A549 (cell line): ENCODE measurements around the gene OSBPL3. TPM values are rescaled to one million over a fixed set of nuclear protein-coding genes. Genes with fewer than 3 reads are reported as not detected.

Experiments
- ATAC-seq, 2 experiments: fragments of 200-7000 bp in 1 of 2; fragments of >200 bp in 1 of 2; cut with Nextera tagmentation in 1 of 2; cut with Tn5 transposase in 1 of 2; 3 replicates each; pipeline versions ENCODE4 v1.8.0 to v1.9.1; 2018 to 2020; ENCODE audit warnings: mild to moderate bottlenecking in 1 of 2, moderate library complexity in 1 of 2
- CTCF ChIA-PET: fragments of 300-600 bp; sonication (Branson Sonifier 250); formaldehyde crosslinking; extraction: SDS; loops from one replicate; lab custom pipeline; 2021; ENCODE audit warnings: antibody characterized with exemption, inconsistent platforms; lab: Yijun Ruan, JAX
- POLR2A ChIA-PET: fragments of 350-600 bp; formaldehyde crosslinking; extraction: SDS; loops from one replicate; lab custom pipeline; 2021; ENCODE audit warnings: antibody characterized with exemption, inconsistent platforms; lab: Yijun Ruan, JAX
- DNase-seq, 2 experiments: peaks; one replicate each; pipeline versions ENCODE4 v3.0.0 to v3.0.0-alpha.2; 2011 to 2016; ENCODE audit warnings: low read depth in 1 of 2, low spot score in 1 of 2
- FAIRE-seq: peaks from 2 replicates; lab custom pipeline; 2011; peaks lifted over from hg19 to GRCh38; lab: Jason Lieb, UNC
- H3K27ac ChIP-seq, 2 experiments: fragments of >200 bp; sonication (Bioruptor Twin); formaldehyde crosslinking; 3 replicates each; pipeline ENCODE4 v1.5.1; 2016 to 2017
- H3K4me1 ChIP-seq: fragments of >200 bp; sonication (Bioruptor Twin); formaldehyde crosslinking; 3 replicates; pipeline ENCODE4 v1.6.1; 2016
- H3K4me2 ChIP-seq: fragments of >200 bp; sonication (Bioruptor Twin); formaldehyde crosslinking; 3 replicates; pipeline ENCODE4 v1.6.1; 2016
- H3K4me3 ChIP-seq: fragments of >200 bp; sonication (Bioruptor Twin); formaldehyde crosslinking; 3 replicates; pipeline ENCODE4 v1.5.1; 2016
- H3K9me3 ChIP-seq: fragments of >200 bp; sonication (Bioruptor Twin); formaldehyde crosslinking; 3 replicates; pipeline ENCODE4 v1.6.1; 2016
- BHLHE40 ChIP-seq: IDR thresholded peaks from 2 replicates; pipeline ENCODE4 v1.6.1; 2012; ENCODE audit warnings: low read depth, low read length, inconsistent platforms
- CBX8 ChIP-seq: fragments of 200-600 bp; sonication (generic); IDR thresholded peaks from 2 replicates; pipeline ENCODE4 v1.6.1; 2016
- CEBPB ChIP-seq, 2 experiments: fragments of >200 bp in 1 of 2; sonication (Bioruptor Twin) in 1 of 2; formaldehyde crosslinking in 1 of 2; IDR thresholded peaks; 2 replicates each; pipeline ENCODE4 v1.6.1; 2012 to 2016
- EHF ChIP-seq: fragments of 250-450 bp; sonication (Bioruptor Pico); IDR thresholded peaks from 2 replicates; pipeline ENCODE4 v1.5.0; 2020; ENCODE audit warnings: mild to moderate bottlenecking
- FOSL2 ChIP-seq, 2 experiments: fragments of 450-650 bp in 1 of 2; fragments of >200 bp in 1 of 2; sonication (Bioruptor Twin) in 1 of 2; formaldehyde crosslinking; IDR thresholded peaks; 2 replicates each; pipeline versions ENCODE4 v1.5.0 to v1.6.1; 2016 to 2020; ENCODE audit warnings: mild to moderate bottlenecking in 1 of 2, moderate library complexity in 1 of 2
- FOXS1 ChIP-seq: fragments of 250-450 bp; sonication (Bioruptor Pico); IDR thresholded peaks from 2 replicates; pipeline ENCODE4 v1.5.0; 2020; ENCODE audit warnings: mild to moderate bottlenecking, moderate library complexity
- HDAC2 ChIP-seq: fragments of 200-600 bp; sonication (generic); IDR thresholded peaks from 2 replicates; pipeline ENCODE4 v1.6.1; 2016
- HMGXB4 ChIP-seq: fragments of 250-450 bp; sonication (Bioruptor Pico); IDR thresholded peaks from 2 replicates; pipeline ENCODE4 v1.5.0; 2021; ENCODE audit warnings: mild to moderate bottlenecking, moderate library complexity, borderline replicate concordance
- HOXA7 ChIP-seq: fragments of 250-450 bp; sonication (Bioruptor Pico); IDR thresholded peaks from 2 replicates; pipeline ENCODE4 v1.5.0; 2020; ENCODE audit warnings: mild to moderate bottlenecking, moderate library complexity
- HOXB13 ChIP-seq: fragments of 250-450 bp; sonication (Bioruptor Pico); IDR thresholded peaks from 2 replicates; pipeline ENCODE4 v1.5.0; 2020; ENCODE audit warnings: low read depth, mild to moderate bottlenecking, moderate library complexity
- JUN ChIP-seq, 2 experiments: fragments of >200 bp; sonication (Bioruptor Twin); formaldehyde crosslinking; IDR thresholded peaks; 2 replicates in 1 of 2; 3 replicates in 1 of 2; pipeline ENCODE4 v1.6.1; 2016 to 2017
- JUNB ChIP-seq: fragments of >200 bp; sonication (Bioruptor Twin); formaldehyde crosslinking; IDR thresholded peaks from 2 replicates; pipeline ENCODE4 v1.6.1; 2016
- MAZ ChIP-seq: fragments of 150-350 bp; IDR thresholded peaks from 2 replicates; pipeline ENCODE4 v1.6.1; 2014; ENCODE audit warnings: antibody characterized with exemption, low read depth, low read length, borderline replicate concordance
- MYC ChIP-seq: IDR thresholded peaks from 2 replicates; pipeline ENCODE4 v1.6.1; 2012; ENCODE audit warnings: mild to moderate bottlenecking, inconsistent platforms, low read length, improper control_type of control experiment, borderline replicate concordance
- NPAS2 ChIP-seq: fragments of 250-450 bp; sonication (Bioruptor Pico); IDR thresholded peaks from 2 replicates; pipeline ENCODE4 v1.8.0; 2022; ENCODE audit warnings: mild to moderate bottlenecking, moderate library complexity, borderline replicate concordance
- PHF8 ChIP-seq: fragments of 200-600 bp; sonication (generic); IDR thresholded peaks from 2 replicates; pipeline ENCODE4 v1.6.1; 2016; ENCODE audit warnings: low read depth, mild to moderate bottlenecking, antibody characterized with exemption, moderate library complexity, borderline replicate concordance
- RAD21 ChIP-seq, 2 experiments: fragments of >200 bp in 1 of 2; sonication (Bioruptor Twin) in 1 of 2; formaldehyde crosslinking in 1 of 2; IDR thresholded peaks in 1 of 2; conservative IDR thresholded peaks in 1 of 2; 2 replicates in 1 of 2; 3 replicates in 1 of 2; pipeline ENCODE4 v1.6.1; 2012 to 2018; ENCODE audit warnings: inconsistent platforms in 1 of 2
- RARB ChIP-seq: fragments of 250-450 bp; sonication (Bioruptor Pico); IDR thresholded peaks from 2 replicates; pipeline ENCODE4 v1.8.0; 2021; ENCODE audit warnings: mild to moderate bottlenecking, moderate library complexity
- SMC3 ChIP-seq: fragments of >200 bp; sonication (Bioruptor Twin); formaldehyde crosslinking; IDR thresholded peaks from 3 replicates; pipeline ENCODE4 v1.6.1; 2018; ENCODE audit warnings: inconsistent platforms
- TP53 ChIP-seq: fragments of 250-450 bp; sonication (Bioruptor Pico); IDR thresholded peaks from 2 replicates; pipeline ENCODE4 v1.5.0; 2021; ENCODE audit warnings: mild to moderate bottlenecking, moderate library complexity
- ZFP36 ChIP-seq: fragments of 450-650 bp; IDR thresholded peaks from 2 replicates; pipeline ENCODE4 v1.6.1; 2014; ENCODE audit warnings: borderline replicate concordance; ENCODE audit not compliant: partially characterized antibody
- ZSCAN20 ChIP-seq: fragments of 250-450 bp; sonication (Bioruptor Pico); IDR thresholded peaks from 2 replicates; pipeline ENCODE4 v1.8.0; 2022; ENCODE audit warnings: mild to moderate bottlenecking, moderate library complexity
- WGBS: methylation state at CpG from one replicate; pipeline ENCODE4 v1.1.6; 2017; ENCODE audit errors: missing lambda C conversion rate; 5-methylcytosine and 5-hydroxymethylcytosine counted together
- polyA plus RNA-seq, 4 experiments: library from polyadenylated mRNA; depleted of rRNA in 3 of 4; stranded (reverse); fragments of >200 nt; fragmentation: RNase III in 1 of 4; extraction: RNeasy Plus Mini Kit Qiagen cat#74134 plus additional on column Dnase treatment in 1 of 4; gene quantifications; 2 replicates in 3 of 4; 3 replicates in 1 of 4; pipeline ENCODE4 v1.2.3, GENCODE V29; 2011 to 2017
- TF ChIP-seq, protein P1 (sequence below): fragments of >200 bp; sonication (Bioruptor Twin); formaldehyde crosslinking; IDR thresholded peaks from 2 replicates; pipeline ENCODE4 v1.6.1; 2016
- TF ChIP-seq, protein P2 (sequence below): IDR thresholded peaks from 2 replicates; pipeline ENCODE4 v1.6.1; 2012
- TF ChIP-seq, protein P3 (sequence below): fragments of 250-450 bp; sonication (Bioruptor Pico); IDR thresholded peaks from 2 replicates; pipeline ENCODE4 v1.5.0; 2020; ENCODE audit warnings: low read depth, mild to moderate bottlenecking, moderate library complexity
- TF ChIP-seq, protein P4 (sequence below): fragments of >200 bp; sonication (Bioruptor Twin); formaldehyde crosslinking; IDR thresholded peaks from 3 replicates; pipeline ENCODE4 v1.5.1; 2016
- TF ChIP-seq, protein P5 (sequence below): IDR thresholded peaks from 2 replicates; pipeline ENCODE4 v1.6.1; 2012
- TF ChIP-seq, protein P6 (sequence below): IDR thresholded peaks from 2 replicates; pipeline ENCODE4 v1.6.1; 2012; ENCODE audit warnings: low read depth, borderline replicate concordance

The OSBPL3 gene
- polyA plus RNA-seq, 2 of the 4 experiments (the other 2 are of a cell fraction) = 10.9 to 17.4 TPM

- H3K4me3 ChIP-seq = no peak overlapping the region
- ChIA-PET CTCF (interaction anchor here (0.7 to 1.5 kb wide), 3 partner anchors 65 to 214 kb away, joined by 3 to 5 read pairs (median 3); no protein-coding TSS in a partner anchor), POLR2A (no interaction called here)
- 0 out of 6 replicates have a peak, but pooled peaks of 1 of the 2 experiments have one; percentile 45 for ATAC-seq
- H3K27ac ChIP-seq = no peak overlapping the region
- H3K4me1 ChIP-seq = peaks cover 15% of the 10 kb centered on the region
- FAIRE-seq = no peak
- H3K4me2 ChIP-seq = no peak overlapping the region
- TF ChIP-seq, protein P1, sequence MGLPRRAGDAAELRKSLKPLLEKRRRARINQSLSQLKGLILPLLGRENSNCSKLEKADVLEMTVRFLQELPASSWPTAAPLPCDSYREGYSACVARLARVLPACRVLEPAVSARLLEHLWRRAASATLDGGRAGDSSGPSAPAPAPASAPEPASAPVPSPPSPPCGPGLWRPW = no peak
- no peak for TF ChIP-seq MYC
- TF ChIP-seq RAD21 (conservative IDR thresholded peaks at IDR 0.05 in 1 of 2, IDR thresholded peaks at IDR 0.05 in 1 of 2) = no peak
- TF ChIP-seq CBX8 = no peak
- no peak for TF ChIP-seq PHF8
- no peak for TF ChIP-seq NPAS2 (CRISPR knock-in tag)
- no peak for TF ChIP-seq TP53 (CRISPR knock-in tag)
- no peak for TF ChIP-seq HMGXB4 (CRISPR knock-in tag)
- TF ChIP-seq, protein P2, sequence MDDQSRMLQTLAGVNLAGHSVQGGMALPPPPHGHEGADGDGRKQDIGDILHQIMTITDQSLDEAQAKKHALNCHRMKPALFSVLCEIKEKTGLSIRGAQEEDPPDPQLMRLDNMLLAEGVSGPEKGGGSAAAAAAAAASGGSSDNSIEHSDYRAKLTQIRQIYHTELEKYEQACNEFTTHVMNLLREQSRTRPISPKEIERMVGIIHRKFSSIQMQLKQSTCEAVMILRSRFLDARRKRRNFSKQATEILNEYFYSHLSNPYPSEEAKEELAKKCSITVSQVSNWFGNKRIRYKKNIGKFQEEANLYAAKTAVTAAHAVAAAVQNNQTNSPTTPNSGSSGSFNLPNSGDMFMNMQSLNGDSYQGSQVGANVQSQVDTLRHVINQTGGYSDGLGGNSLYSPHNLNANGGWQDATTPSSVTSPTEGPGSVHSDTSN = no peak
- no peak for TF ChIP-seq JUN (IDR thresholded peaks at IDR 0.05)
- TF ChIP-seq BHLHE40 = no peak
- no peak for TF ChIP-seq HOXA7 (CRISPR knock-in tag)
- no peak for TF ChIP-seq SMC3
- TF ChIP-seq ZFP36 = no peak
- TF ChIP-seq HDAC2 = no peak
- H3K9me3 ChIP-seq = no peaks in the 10 kb centered on the region
- no peak for DNase-seq
- WGBS = 100% methylated on average over 2 of the region's 2 CpGs
Measured at GRCh38 chr7:24885305-24885704, 94.7 kb downstream of the OSBPL3 start.

- H3K4me1 ChIP-seq = peaks cover 15% of the 10 kb centered on the region
- CTCF ChIA-PET = interaction anchor here (0.7 to 2.3 kb wide), 5 partner anchors 11 to 214 kb away, joined by 3 to 7 read pairs (median 6); partner anchors contain the start of gene OSBPL3
- TF ChIP-seq MAZ (no peak), PHF8 (no peak), RAD21 (conservative IDR thresholded peaks at IDR 0.05 in 1 of 2, IDR thresholded peaks at IDR 0.05 in 1 of 2) (no peak), RARB (CRISPR knock-in tag) (no peak), FOXS1 (CRISPR knock-in tag) (no peak), CEBPB (IDR thresholded peaks at IDR 0.05) (no peak), SMC3 (no peak), JUNB (no peak), FOSL2 (IDR thresholded peaks at IDR 0.05) (no peak), FOSL2 (CRISPR knock-in tag; IDR thresholded peaks at IDR 0.05) (no peak), EHF (no peak), ZSCAN20 (CRISPR knock-in tag) (no peak), HOXB13 (CRISPR knock-in tag) (no peak)
- TF ChIP-seq, protein P3, sequence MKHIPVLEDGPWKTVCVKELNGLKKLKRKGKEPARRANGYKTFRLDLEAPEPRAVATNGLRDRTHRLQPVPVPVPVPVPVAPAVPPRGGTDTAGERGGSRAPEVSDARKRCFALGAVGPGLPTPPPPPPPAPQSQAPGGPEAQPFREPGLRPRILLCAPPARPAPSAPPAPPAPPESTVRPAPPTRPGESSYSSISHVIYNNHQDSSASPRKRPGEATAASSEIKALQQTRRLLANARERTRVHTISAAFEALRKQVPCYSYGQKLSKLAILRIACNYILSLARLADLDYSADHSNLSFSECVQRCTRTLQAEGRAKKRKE (CRISPR knock-in tag) = no peak
- TF ChIP-seq, protein P1 = no peak
- TF ChIP-seq, protein P4, sequence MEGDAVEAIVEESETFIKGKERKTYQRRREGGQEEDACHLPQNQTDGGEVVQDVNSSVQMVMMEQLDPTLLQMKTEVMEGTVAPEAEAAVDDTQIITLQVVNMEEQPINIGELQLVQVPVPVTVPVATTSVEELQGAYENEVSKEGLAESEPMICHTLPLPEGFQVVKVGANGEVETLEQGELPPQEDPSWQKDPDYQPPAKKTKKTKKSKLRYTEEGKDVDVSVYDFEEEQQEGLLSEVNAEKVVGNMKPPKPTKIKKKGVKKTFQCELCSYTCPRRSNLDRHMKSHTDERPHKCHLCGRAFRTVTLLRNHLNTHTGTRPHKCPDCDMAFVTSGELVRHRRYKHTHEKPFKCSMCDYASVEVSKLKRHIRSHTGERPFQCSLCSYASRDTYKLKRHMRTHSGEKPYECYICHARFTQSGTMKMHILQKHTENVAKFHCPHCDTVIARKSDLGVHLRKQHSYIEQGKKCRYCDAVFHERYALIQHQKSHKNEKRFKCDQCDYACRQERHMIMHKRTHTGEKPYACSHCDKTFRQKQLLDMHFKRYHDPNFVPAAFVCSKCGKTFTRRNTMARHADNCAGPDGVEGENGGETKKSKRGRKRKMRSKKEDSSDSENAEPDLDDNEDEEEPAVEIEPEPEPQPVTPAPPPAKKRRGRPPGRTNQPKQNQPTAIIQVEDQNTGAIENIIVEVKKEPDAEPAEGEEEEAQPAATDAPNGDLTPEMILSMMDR = no peak
- TF ChIP-seq, protein P5, sequence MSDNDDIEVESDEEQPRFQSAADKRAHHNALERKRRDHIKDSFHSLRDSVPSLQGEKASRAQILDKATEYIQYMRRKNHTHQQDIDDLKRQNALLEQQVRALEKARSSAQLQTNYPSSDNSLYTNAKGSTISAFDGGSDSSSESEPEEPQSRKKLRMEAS = no peak
- TF ChIP-seq, protein P6, sequence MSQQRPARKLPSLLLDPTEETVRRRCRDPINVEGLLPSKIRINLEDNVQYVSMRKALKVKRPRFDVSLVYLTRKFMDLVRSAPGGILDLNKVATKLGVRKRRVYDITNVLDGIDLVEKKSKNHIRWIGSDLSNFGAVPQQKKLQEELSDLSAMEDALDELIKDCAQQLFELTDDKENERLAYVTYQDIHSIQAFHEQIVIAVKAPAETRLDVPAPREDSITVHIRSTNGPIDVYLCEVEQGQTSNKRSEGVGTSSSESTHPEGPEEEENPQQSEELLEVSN = no peak
- TF ChIP-seq, all 56 proteins: peak for 0
- DNase-seq (no peak), ATAC-seq (no peak), FAIRE-seq (no peak)
- no peaks in the 10 kb centered on the region for H3K9me3 ChIP-seq
- H3K4me3 ChIP-seq = no peak overlapping the region
- no peak overlapping the region for H3K4me2 ChIP-seq
- POLR2A ChIA-PET = no interaction called here
- H3K27ac ChIP-seq = no peak overlapping the region
- 79% methylated on average over 6 of the region's 6 CpGs for WGBS
Measured at GRCh38 chr7:24884401-24884800, 95.6 kb downstream of the OSBPL3 start.
